PC-3 (cell line): ENCODE measurements around the gene ACER3.

Experiments used
- CTCF ChIP-seq: fragments of 300-600 bp; sonication (generic); conservative IDR thresholded peaks from 2 replicates; pipeline ENCODE4 v1.5.1; 2017; ENCODE audit warnings: antibody characterized with exemption, low read depth, mild to moderate bottlenecking, low read length
- EZH2 ChIP-seq: fragments of 300-600 bp; sonication (generic); IDR thresholded peaks from one replicate; pipeline ENCODE4 v1.6.1; 2017; ENCODE audit warnings: antibody characterized with exemption, mild to moderate bottlenecking, low read length; ENCODE audit not compliant: unreplicated experiment

DNA sequence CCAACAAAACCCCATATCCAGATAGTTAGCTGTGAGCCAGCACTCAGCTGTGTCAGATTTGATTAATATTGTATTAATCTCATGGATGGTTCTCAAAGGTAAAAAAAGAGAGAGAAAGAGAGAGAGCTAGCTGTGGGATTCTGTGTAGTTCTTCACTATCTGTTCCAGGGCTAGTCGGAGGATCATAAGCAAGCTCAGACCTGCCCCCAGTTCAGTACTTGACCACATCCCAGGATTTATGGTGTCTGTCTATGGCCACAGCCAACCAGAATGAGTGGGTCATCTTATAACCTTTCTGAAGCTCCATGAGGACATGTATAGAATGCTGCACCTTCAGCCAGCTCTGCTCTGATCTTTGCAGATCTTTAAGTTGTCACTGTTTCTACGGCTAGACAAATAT, 160.0 kb downstream of the ACER3 start:
- TF ChIP-seq EZH2 (no peak), CTCF (no peak)
